Smooth muscle cell (in vitro differentiated cells): Measurements from ENCODE around the gene NR1H2. TPM values are rescaled to one million over a fixed set of nuclear protein-coding genes. Genes with fewer than 3 reads are reported as not detected.

Experiments used
- DNase-seq: peaks from one replicate; lab custom pipeline; 2025; ENCODE audit not compliant: unreplicated experiment; lab: John Stamatoyannopoulos, UW
- H2AFZ ChIP-seq: fragments of 200-600 bp; sonication (generic); 2 replicates; pipeline ENCODE4 v1.6.0; 2016; ENCODE audit warnings: antibody characterized with exemption, low read depth, mild to moderate bottlenecking
- H3F3A ChIP-seq: fragments of 200-600 bp; sonication (generic); 2 replicates; pipeline ENCODE4 v1.6.0; 2017; ENCODE audit warnings: antibody characterized with exemption, low read depth
- H3K27ac ChIP-seq: fragments of 200-600 bp; sonication (generic); 2 replicates; pipeline ENCODE4 v1.5.1; 2016; ENCODE audit warnings: low read depth, mild to moderate bottlenecking
- H3K27me3 ChIP-seq: fragments of 200-600 bp; sonication (generic); 2 replicates; pipeline ENCODE4 v1.6.1; 2016; ENCODE audit warnings: low read depth, mild to moderate bottlenecking
- H3K36me3 ChIP-seq: fragments of 200-600 bp; sonication (generic); 2 replicates; pipeline ENCODE4 v1.5.1; 2016; ENCODE audit warnings: low read depth
- H3K4me1 ChIP-seq: fragments of 200-600 bp; sonication (generic); 2 replicates; pipeline ENCODE4 v1.5.1; 2016; ENCODE audit warnings: low read depth
- H3K4me2 ChIP-seq: fragments of 200-600 bp; sonication (generic); 2 replicates; pipeline ENCODE4 v1.6.0; 2016; ENCODE audit warnings: mild to moderate bottlenecking
- H3K4me3 ChIP-seq: fragments of 200-600 bp; sonication (generic); 2 replicates; pipeline ENCODE4 v1.5.1; 2016; ENCODE audit warnings: mild to moderate bottlenecking
- H3K79me2 ChIP-seq: fragments of 200-600 bp; sonication (generic); 2 replicates; pipeline ENCODE4 v1.6.0; 2016; ENCODE audit warnings: low read depth, mild to moderate bottlenecking
- H3K9ac ChIP-seq: fragments of 200-600 bp; sonication (generic); 2 replicates; pipeline ENCODE4 v1.6.0; 2016; ENCODE audit warnings: low read depth
- H3K9me3 ChIP-seq: fragments of 200-600 bp; sonication (generic); replicated peaks from 2 replicates; pipeline ENCODE4 v1.5.1; 2016; ENCODE audit warnings: low read depth
- H4K20me1 ChIP-seq: fragments of 200-600 bp; sonication (generic); 2 replicates; pipeline ENCODE4 v1.6.0; 2016; ENCODE audit warnings: low read depth
- CTCF ChIP-seq: fragments of 200-600 bp; sonication (generic); IDR thresholded peaks from 2 replicates; pipeline ENCODE4 v1.5.1; 2017; ENCODE audit warnings: borderline replicate concordance, mild to moderate bottlenecking, antibody characterized with exemption; ENCODE audit not compliant: insufficient read depth, poor library complexity, severe bottlenecking
- WGBS: methylation state at CpG from one replicate; pipeline ENCODE4 v1.1.7; 2016; ENCODE audit warnings: low lambda C conversion rate; 5-methylcytosine and 5-hydroxymethylcytosine counted together
- polyA plus RNA-seq: library from polyadenylated mRNA; unstranded; fragments of >200 nt; fragmentation: Nextera tagmentation; extraction: Ambion mirVana; gene quantifications from 2 replicates; pipeline ENCODE4 v1.2.1, GENCODE V29; 2016
- total RNA-seq: library from RNA; depleted of rRNA; stranded (reverse); fragments of >200 nt; gene quantifications from 2 replicates; pipeline ENCODE4 v1.2.3, GENCODE V29; 2014

Gene NR1H2
- total and polyA plus RNA-seq, 2 experiments from 2014 or later, result 39.5 to 69.7 TPM

- Histone ChIP-seq H4K20me1 (no peaks in the 10 kb centered on the region), H3F3A (no peaks in the 10 kb centered on the region), H3K4me2 (no peak overlapping the region), H3K27me3 (no peaks in the 10 kb centered on the region), H3K9me3 (no peaks in the 10 kb centered on the region), H3K4me3 (no peak overlapping the region), H2AFZ (peak overlapping the region; percentile 55), H3K79me2 (no peaks in the 10 kb centered on the region), H3K27ac (no peak overlapping the region), H3K9ac (no peak overlapping the region), H3K4me1 (no peaks in the 10 kb centered on the region), H3K36me3 (no peaks in the 10 kb centered on the region)
- WGBS, result 50% methylated on average over 13 of the region's 13 CpGs
- DNase-seq, result no peak
- TF ChIP-seq CTCF, result no peak
These were observed 19.5 kb upstream of the NR1H2 start for GRCh38 chr19:50356691-50357177.

- Histone ChIP-seq H3K4me3 (no peak overlapping the region), H3K4me2 (peak overlapping the region; percentile 79), H3K4me1 (no peaks in the 10 kb centered on the region), H4K20me1 (no peaks in the 10 kb centered on the region), H3K36me3 (no peaks in the 10 kb centered on the region), H3K27me3 (no peaks in the 10 kb centered on the region), H3K9me3 (no peaks in the 10 kb centered on the region), H3K9ac (no peak overlapping the region), H3F3A (no peaks in the 10 kb centered on the region), H3K79me2 (no peaks in the 10 kb centered on the region), H3K27ac (no peak overlapping the region), H2AFZ (peak overlapping the region; percentile 55)
- 70% methylated on average over 54 of the region's 54 CpGs for WGBS
- peak; percentile 15 for DNase-seq
- TF ChIP-seq CTCF, result peak; percentile 78
These were observed 18.8 kb upstream of the NR1H2 start for GRCh38 chr19:50357178-50358100.

- no peaks in the 10 kb centered on the region for H4K20me1 ChIP-seq
- 94% methylated on average over 39 of the region's 54 CpGs for WGBS
- H3K4me2 ChIP-seq, result no peak overlapping the region
- no peaks in the 10 kb centered on the region for H3K27me3 ChIP-seq
- no peak for TF ChIP-seq CTCF
- no peaks in the 10 kb centered on the region for H3F3A ChIP-seq
- H3K9me3 ChIP-seq, result no peaks in the 10 kb centered on the region
- no peaks in the 10 kb centered on the region for H3K79me2 ChIP-seq
- no peak overlapping the region for H3K9ac ChIP-seq
- no peak overlapping the region for H2AFZ ChIP-seq
- no peak overlapping the region for H3K27ac ChIP-seq
- H3K4me1 ChIP-seq, result no peaks in the 10 kb centered on the region
- DNase-seq, result no peak
- no peaks in the 10 kb centered on the region for H3K36me3 ChIP-seq
- no peak overlapping the region for H3K4me3 ChIP-seq
These were observed 17.6 kb upstream of the NR1H2 start for GRCh38 chr19:50358483-50359327.
